H1 (cell line): ENCODE data around the gene RPS4Y2. TPM values are rescaled to one million over a fixed set of nuclear protein-coding genes. Genes with fewer than 3 reads are reported as not detected.

Experiments
- CTCF ChIA-PET: fragments of 300-600 bp; sonication (Branson Sonifier 250); formaldehyde crosslinking; loops from one replicate; lab custom pipeline; 2021; ENCODE audit not compliant: partially characterized antibody; lab: Charles Lee
- POLR2A ChIA-PET: fragments of 300-600 bp; sonication (Branson Sonifier 250); formaldehyde crosslinking; loops from one replicate; lab custom pipeline; 2021; ENCODE audit warnings: inconsistent platforms; ENCODE audit not compliant: partially characterized antibody; lab: Charles Lee
- DNase-seq, 2 experiments: peaks; one replicate each; pipeline versions ENCODE4 v3.0.0 to v3.0.0-alpha.2; 2010 to 2022; ENCODE audit warnings: low spot score in 2 of 2, low read depth in 1 of 2, mixed read lengths in 1 of 2
- FAIRE-seq: peaks from 2 replicates; lab custom pipeline; 2011; peaks lifted over from hg19 to GRCh38; lab: Jason Lieb, UNC
- H2AFZ ChIP-seq: 2 replicates; pipeline ENCODE4 v1.8.1; 2012; ENCODE audit warnings: low read length, inconsistent platforms
- H2AK5ac ChIP-seq: 2 replicates; pipeline ENCODE4 v1.6.1; 2013; ENCODE audit warnings: low read depth, low read length
- H2BK120ac ChIP-seq: replicated peaks from 2 replicates; pipeline ENCODE3; 2013; ENCODE audit warnings: low read depth, low read length, inconsistent platforms
- H2BK12ac ChIP-seq: 2 replicates; pipeline ENCODE4 v1.6.1; 2013; ENCODE audit warnings: low read depth, low read length
- H2BK15ac ChIP-seq: 2 replicates; pipeline ENCODE4 v1.6.1; 2013; ENCODE audit warnings: low read length
- H2BK20ac ChIP-seq: 2 replicates; pipeline ENCODE4 v1.6.1; 2013; ENCODE audit warnings: low read length
- H2BK5ac ChIP-seq: 2 replicates; pipeline ENCODE4 v1.6.1; 2013; ENCODE audit warnings: low read depth, low read length
- H3K14ac ChIP-seq: 2 replicates; pipeline ENCODE4 v1.6.1; 2013; ENCODE audit warnings: inconsistent platforms; ENCODE audit not compliant: insufficient read length
- H3K18ac ChIP-seq: 2 replicates; pipeline ENCODE4 v1.6.1; 2013; ENCODE audit warnings: low read length; ENCODE audit errors: extremely low read depth
- H3K23ac ChIP-seq: 2 replicates; pipeline ENCODE4 v1.6.1; 2013; ENCODE audit warnings: inconsistent platforms; ENCODE audit not compliant: insufficient read length
- H3K23me2 ChIP-seq: 2 replicates; pipeline ENCODE4 v1.6.1; 2013; ENCODE audit warnings: low read depth, low read length
- H3K27ac ChIP-seq: 2 replicates; pipeline ENCODE4 v1.6.1; 2011; ENCODE audit warnings: low read depth, low read length, inconsistent platforms
- H3K27me3 ChIP-seq, 4 experiments: replicated peaks in 1 of 4; 1 replicate in 1 of 4; 2 replicates in 3 of 4; pipeline versions ENCODE4 v1.6.1 to v1.8.1; 2011 to 2013; ENCODE audit warnings: low read length in 3 of 4, mild to moderate bottlenecking in 3 of 4, inconsistent platforms in 2 of 4, mixed read lengths in 2 of 4, moderate library complexity in 1 of 4; ENCODE audit not compliant: control insufficient read depth in 3 of 4, insufficient read depth in 3 of 4; ENCODE audit errors: extremely low read depth in 1 of 4
- H3K36me3 ChIP-seq, 4 experiments: 2 replicates each; pipeline versions ENCODE4 v1.6.1 to v1.8.1; 2011 to 2013; ENCODE audit warnings: mild to moderate bottlenecking in 4 of 4, low read length in 3 of 4, moderate library complexity in 2 of 4, control low read depth in 1 of 4, inconsistent platforms in 1 of 4; ENCODE audit not compliant: insufficient read depth in 4 of 4, control insufficient read depth in 2 of 4
- H3K4ac ChIP-seq: replicated peaks from 2 replicates; pipeline ENCODE3; 2013; ENCODE audit warnings: low read length, low read depth, mixed read lengths, inconsistent platforms; ENCODE audit not compliant: insufficient read length
- H3K4me1 ChIP-seq, 4 experiments: replicated peaks in 1 of 4; 1 replicate in 1 of 4; 2 replicates in 3 of 4; pipeline versions ENCODE4 v1.6.1 to v1.8.1; 2011 to 2013; ENCODE audit warnings: low read length in 3 of 4, inconsistent platforms in 2 of 4, mixed read lengths in 1 of 4; ENCODE audit not compliant: insufficient read depth in 4 of 4, control insufficient read depth in 3 of 4
- H3K4me2 ChIP-seq, 2 experiments: 2 replicates each; pipeline versions ENCODE4 v1.6.1 to v1.8.1; 2011 to 2013; ENCODE audit warnings: low read depth in 2 of 2, low read length in 2 of 2, control low read depth in 1 of 2, inconsistent platforms in 1 of 2, mild to moderate bottlenecking in 1 of 2; ENCODE audit not compliant: insufficient read depth in 1 of 2
- H3K4me3 ChIP-seq, 4 experiments: fragments of 200-600, 300-600 bp in 1 of 4; sonication (generic), shearing (Covaris generic), sonication (Bioruptor Twin) in 1 of 4; 2 replicates each; pipeline versions ENCODE4 v1.5.1 to v1.8.1; 2011 to 2016; ENCODE audit warnings: low read length in 4 of 4, low read depth in 3 of 4, control low read depth in 2 of 4, inconsistent platforms in 2 of 4, mild to moderate bottlenecking in 2 of 4, mixed read lengths in 1 of 4, moderate library complexity in 1 of 4; ENCODE audit not compliant: insufficient read depth in 2 of 4; ENCODE audit errors: extremely low read depth in 1 of 4
- H3K56ac ChIP-seq: replicated peaks from 2 replicates; pipeline ENCODE3; 2013; ENCODE audit warnings: low read depth, mild to moderate bottlenecking, mixed read lengths, low read length, inconsistent platforms; ENCODE audit not compliant: insufficient read length
- H3K79me1 ChIP-seq: 2 replicates; pipeline ENCODE4 v1.6.1; 2013; ENCODE audit warnings: low read depth, low read length, control low read depth
- H3K79me2 ChIP-seq, 2 experiments: 2 replicates each; pipeline versions ENCODE4 v1.6.1 to v1.8.1; 2012 to 2013; ENCODE audit warnings: low read length in 2 of 2, mild to moderate bottlenecking in 2 of 2, inconsistent platforms in 1 of 2; ENCODE audit not compliant: insufficient read depth in 2 of 2, control insufficient read depth in 1 of 2
- H3K9ac ChIP-seq, 4 experiments: replicated peaks in 1 of 4; 1 replicate in 1 of 4; 2 replicates in 3 of 4; pipeline versions ENCODE4 v1.6.1 to v1.8.1; 2011 to 2013; ENCODE audit warnings: low read depth in 3 of 4, low read length in 3 of 4, control low read depth in 2 of 4, mild to moderate bottlenecking in 2 of 4, moderate library complexity in 2 of 4, inconsistent platforms in 1 of 4; ENCODE audit errors: extremely low read depth in 1 of 4
- H3K9me3 ChIP-seq, 2 experiments: 2 replicates each; pipeline versions ENCODE4 v1.6.1 to v1.8.1; 2012 to 2013; ENCODE audit warnings: mild to moderate bottlenecking in 2 of 2, moderate library complexity in 2 of 2, control low read depth in 1 of 2, inconsistent platforms in 1 of 2, low read depth in 1 of 2, low read length in 1 of 2, mixed read lengths in 1 of 2; ENCODE audit not compliant: insufficient read depth in 2 of 2
- H4K20me1 ChIP-seq, 2 experiments: replicated peaks in 1 of 2; 2 replicates each; pipeline versions ENCODE3 to v1.8.1; 2011 to 2013; ENCODE audit warnings: inconsistent platforms in 2 of 2, low read length in 2 of 2, mild to moderate bottlenecking in 1 of 2; ENCODE audit not compliant: insufficient read depth in 2 of 2, control insufficient read depth in 1 of 2
- H4K5ac ChIP-seq: 2 replicates; pipeline ENCODE4 v1.6.1; 2013; ENCODE audit warnings: low read length, low read depth, mixed read lengths, inconsistent platforms; ENCODE audit not compliant: insufficient read length
- H4K8ac ChIP-seq: 2 replicates; pipeline ENCODE4 v1.8.0; 2013; ENCODE audit warnings: mild to moderate bottlenecking, moderate library complexity, low read length, inconsistent platforms; ENCODE audit not compliant: insufficient read depth; ENCODE audit errors: extremely low read depth
- H4K91ac ChIP-seq: replicated peaks from 2 replicates; pipeline ENCODE3; 2013; ENCODE audit warnings: low read length, mixed read lengths, inconsistent platforms; ENCODE audit not compliant: insufficient read length
- BCL11A ChIP-seq, 2 experiments: IDR thresholded peaks; one replicate each; pipeline ENCODE4 v1.6.1; 2011; ENCODE audit warnings: low read depth in 2 of 2, low read length in 2 of 2, mild to moderate bottlenecking in 2 of 2
- CBX8 ChIP-seq: fragments of 300-800, 300-1000 bp; sonication (generic); IDR thresholded peaks from 2 replicates; pipeline ENCODE4 v1.7.1; 2016; ENCODE audit warnings: low read depth, low read length, borderline replicate concordance
- EGR1 ChIP-seq: IDR thresholded peaks from 2 replicates; pipeline ENCODE4 v1.6.1; 2011; ENCODE audit warnings: low read depth, low read length, borderline replicate concordance
- GTF2F1 ChIP-seq: IDR thresholded peaks from 2 replicates; pipeline ENCODE4 v1.6.1; 2012; ENCODE audit warnings: low read depth, low read length, improper control_type of control experiment, borderline replicate concordance
- JUND ChIP-seq: IDR thresholded peaks from 2 replicates; pipeline ENCODE4 v1.6.1; 2011; ENCODE audit warnings: mild to moderate bottlenecking, improper control_type of control experiment, low read length
- NANOG ChIP-seq: IDR thresholded peaks from 2 replicates; pipeline ENCODE4 v1.6.1; 2011; ENCODE audit warnings: low read length, low read depth, mild to moderate bottlenecking, inconsistent platforms; ENCODE audit not compliant: insufficient read depth, poor library complexity, severe bottlenecking
- SIRT6 ChIP-seq: IDR thresholded peaks from one replicate; pipeline ENCODE4 v1.7.1; 2012; ENCODE audit warnings: low read length, inconsistent platforms
- SIX5 ChIP-seq: IDR thresholded peaks from 2 replicates; pipeline ENCODE4 v1.6.1; 2011; ENCODE audit warnings: mild to moderate bottlenecking, low read depth, low read length
- SP2 ChIP-seq: IDR thresholded peaks from 2 replicates; pipeline ENCODE4 v1.6.1; 2012; ENCODE audit warnings: mild to moderate bottlenecking, low read length, inconsistent platforms
- WGBS, 2 experiments: shearing (Covaris generic) in 1 of 2; methylation state at CpG; one replicate each; pipeline versions ENCODE4 v1.1.6 to v1.1.7; 2013 to 2015; ENCODE audit warnings: low lambda C conversion rate in 2 of 2, mixed read lengths in 2 of 2, inconsistent platforms in 1 of 2, low coverage in 1 of 2, missing lambda C conversion rate in 1 of 2; ENCODE audit not compliant: insufficient replicate concordance in 2 of 2, insufficient coverage in 1 of 2, insufficient read length in 1 of 2; ENCODE audit errors: extremely low coverage in 1 of 2, missing lambda C conversion rate in 1 of 2; 5-methylcytosine and 5-hydroxymethylcytosine counted together
- polyA plus RNA-seq, 7 experiments: library from polyadenylated mRNA; depleted of rRNA in 3 of 7; stranded (reverse) in 5 of 7; unstranded in 2 of 7; fragments of >200 nt in 5 of 7; fragments of 200-250 nt in 2 of 7; gene quantifications; 1 replicate in 5 of 7; 2 replicates in 1 of 7; 4 replicates in 1 of 7; pipeline versions ENCODE4 v1.2.1 to v1.2.3, GENCODE V29; 2011 to 2013; ENCODE audit warnings: missing spikeins in 2 of 7, mixed read lengths in 2 of 7
- total RNA-seq: library from RNA; stranded (reverse); fragmentation: NEBNext Ultra II Directional; extraction: Animal tissue kit (Norgen Biotek cat#: 25700); gene quantifications from 2 replicates; pipeline ENCODE4 v1.2.1, GENCODE V29; 2021

RPS4Y2 gene
- total and polyA plus RNA-seq, 2 of the 8 experiments (the other 6 are each of a cell fraction or from before 2014, with no cell fraction given) = not detected

GRCh38 chrY:20802659-20803058, 46.8 kb downstream of the RPS4Y2 start:
- no peak overlapping the region for H3K18ac ChIP-seq
- H3K4ac ChIP-seq = no peak overlapping the region
- H3K23me2 ChIP-seq = no peaks in the 10 kb centered on the region
- no peak overlapping the region for H3K14ac ChIP-seq
- H2BK12ac ChIP-seq = no peak overlapping the region
- no peak overlapping the region for H4K5ac ChIP-seq
- H3K79me1 ChIP-seq = no peaks in the 10 kb centered on the region
- no peak overlapping the region for H2BK120ac ChIP-seq
- ChIA-PET CTCF (no interaction called here), POLR2A (no interaction called here)
- H2BK20ac ChIP-seq = no peak overlapping the region
- H2BK15ac ChIP-seq = no peak overlapping the region
- no peaks in the 10 kb centered on the region for H3K4me1 ChIP-seq
- FAIRE-seq (no peak), DNase-seq (no peak)
- 95% methylated on average over 2 of the region's 2 CpGs; no CpG with 5 or more reads in 1 of the 2 experiments for WGBS, 2 experiments
- no peak overlapping the region for H4K8ac ChIP-seq
- no peak overlapping the region for H3K23ac ChIP-seq
- no peak overlapping the region for H3K4me3 ChIP-seq
- no peaks in the 10 kb centered on the region for H3K27me3 ChIP-seq
- H4K20me1 ChIP-seq = no peaks in the 10 kb centered on the region
- no peak for TF ChIP-seq NANOG
- TF ChIP-seq SIRT6 = no peak
- TF ChIP-seq SP2 = no peak
- TF ChIP-seq EGR1 = no peak
- TF ChIP-seq JUND = no peak
- no peak for TF ChIP-seq BCL11A (IDR thresholded peaks at IDR 0.05; ENCODE audit: low read depth in 2 of 2, low read length in 2 of 2)
- no peak for TF ChIP-seq SIX5
- no peak for TF ChIP-seq CBX8
- TF ChIP-seq GTF2F1 = no peak
- H2AK5ac ChIP-seq = no peak overlapping the region
- H2BK5ac ChIP-seq = no peak overlapping the region
- no peak overlapping the region for H2AFZ ChIP-seq
- H3K36me3 ChIP-seq = no peaks in the 10 kb centered on the region
- no peak overlapping the region for H3K27ac ChIP-seq
- H3K56ac ChIP-seq = no peak overlapping the region
- H3K4me2 ChIP-seq = no peak overlapping the region
- no peaks in the 10 kb centered on the region for H3K79me2 ChIP-seq
- no peak overlapping the region for H4K91ac ChIP-seq
- peaks cover 3 to 44% of the 10 kb centered on the region in 2 experiments; a peak in 2 of 4 replicates for H3K9me3 ChIP-seq
- no peak overlapping the region for H3K9ac ChIP-seq
